Hepatic stellate cell (primary cell): ENCODE measurements around the gene BORCS8.

Experiments
- DNase-seq: peaks from one replicate; pipeline ENCODE4 v3.0.0; 2011; ENCODE audit warnings: low spot score

Gene BORCS8

GRCh38 chr19:19213426-19214158, 21.6 kb upstream of the BORCS8 start:
- DNase-seq: no peak

GRCh38 chr19:19212916-19213315, 21.0 kb upstream of the BORCS8 start:
- no peak for DNase-seq

GRCh38 chr19:19211499-19212420, 19.8 kb upstream of the BORCS8 start, which contains the start of gene NCAN:
Gene NCAN (plus strand): TSS chr19:19211958. CDS start chr19:19216954, 4,996 bp downstream.
- no peak for DNase-seq

GRCh38 chr19:19209372-19209771, 17.4 kb upstream of the BORCS8 start:
- DNase-seq: no peak

- DNase-seq: no peak
Observed at GRCh38 chr19:19207637-19208572, 16.0 kb upstream of the BORCS8 start.

- no peak for DNase-seq
Observed at GRCh38 chr19:19206938-19207337, 15.0 kb upstream of the BORCS8 start.

- DNase-seq: no peak
Observed at GRCh38 chr19:19205416-19206410, 13.8 kb upstream of the BORCS8 start.

GRCh38 chr19:19204181-19204580, 12.2 kb upstream of the BORCS8 start:
- no peak for DNase-seq

GRCh38 chr19:19203012-19203856, 11.3 kb upstream of the BORCS8 start, which contains the start of gene NR2C2AP:
Gene NR2C2AP (minus strand): TSS chr19:19203414. CDS start chr19:19203060, 354 bp downstream.
- DNase-seq: peak; percentile 99

- DNase-seq: no peak
Observed at GRCh38 chr19:19202707-19203011, 10.7 kb upstream of the BORCS8 start.

GRCh38 chr19:19201697-19202630, 10.0 kb upstream of the BORCS8 start:
- DNase-seq: no peak

- no peak for DNase-seq
Observed at GRCh38 chr19:19193926-19194325, 2.0 kb upstream of the BORCS8 start.

- no peak for DNase-seq
Observed at GRCh38 chr19:19192910-19193423, 1.0 kb upstream of the BORCS8 start.

GRCh38 chr19:19191768-19192077, 229 bp downstream of the BORCS8 start:
- DNase-seq: no peak

- DNase-seq: no peak
Observed at GRCh38 chr19:19186742-19187141, 5.2 kb downstream of the BORCS8 start.

GRCh38 chr19:19185853-19186740, 5.9 kb downstream of the BORCS8 start:
- peak; percentile 66 for DNase-seq

- DNase-seq: no peak
Observed at GRCh38 chr19:19181488-19181998, 10.4 kb downstream of the BORCS8 start.
